Left hindlimb (tissue), 1 donor: ENCODE data around the gene ADGRL2.

ENCODE experiments used
- DNase-seq: peaks from one replicate; pipeline ENCODE4 v3.0.0-alpha.2; 2018

ADGRL2 gene

DNA sequence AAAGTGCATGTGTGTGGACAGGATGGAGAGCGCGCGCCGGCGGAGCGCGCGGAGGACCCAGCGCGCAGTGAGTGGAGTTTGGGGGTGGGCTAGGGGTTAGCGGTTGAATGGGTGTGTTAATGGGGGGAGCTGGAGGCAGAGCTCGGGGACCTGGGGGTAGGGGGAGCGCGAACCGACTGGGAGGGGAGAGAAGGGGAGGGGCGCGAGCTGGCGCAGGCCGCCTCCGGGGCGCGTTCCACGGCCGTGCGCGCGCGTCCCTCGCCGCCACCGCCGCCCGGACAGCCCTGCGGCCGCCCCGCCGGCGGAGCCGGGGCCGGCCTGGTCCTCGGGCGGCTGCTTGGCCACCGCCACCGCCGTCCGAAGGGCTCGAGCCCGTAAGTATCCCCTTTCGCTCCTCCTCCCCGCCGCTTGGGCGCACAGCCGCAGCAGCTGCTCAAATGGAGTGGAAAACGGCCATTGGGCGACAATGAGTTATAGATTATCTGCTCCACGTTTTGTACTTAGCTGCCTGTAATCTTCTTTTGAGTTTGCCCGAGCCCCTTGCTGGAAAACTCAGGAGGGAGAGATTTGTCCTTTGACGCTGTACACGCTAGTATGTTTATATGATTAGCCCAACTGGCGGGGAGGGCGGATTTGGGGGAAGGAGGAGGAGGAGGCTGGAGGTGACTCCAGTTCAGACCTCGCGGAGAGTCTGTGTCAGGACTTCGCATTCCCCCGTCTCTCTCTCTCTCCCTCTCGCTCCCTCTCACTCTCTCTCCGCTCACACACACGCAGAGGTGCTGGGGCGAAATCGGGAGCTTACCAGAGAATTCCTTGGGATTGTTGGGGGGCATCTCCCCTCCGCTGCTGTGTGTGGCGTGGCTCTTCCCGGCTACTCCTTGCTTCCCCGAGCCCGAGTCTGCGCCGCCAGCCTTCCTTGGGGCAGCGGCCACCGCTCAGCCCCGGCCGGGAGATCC is at the start of gene ADGRL2:
ADGRL2 (plus strand) TSS at position 240 of the 956 bp plus-strand sequence. CDS start 36,051 bp downstream, outside the sequence.
- peak; percentile 94 for DNase-seq

DNA sequence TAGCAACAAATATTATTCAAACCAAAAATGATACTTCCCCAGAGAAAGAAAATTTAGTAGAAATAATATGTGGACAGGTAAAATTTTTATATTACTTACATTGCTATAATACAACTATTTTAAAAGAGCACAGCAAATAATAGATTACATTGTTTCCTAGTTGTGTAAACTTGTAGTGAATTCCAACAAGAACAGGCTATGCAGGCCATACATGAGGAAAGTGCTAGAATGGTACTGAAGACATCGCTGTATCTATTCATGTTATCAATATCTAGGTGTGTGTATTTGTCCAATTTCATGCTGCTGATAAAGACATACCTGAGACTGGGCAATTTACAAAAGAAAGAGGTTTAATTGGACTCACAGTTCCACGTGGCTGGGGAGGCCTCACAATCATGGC is 47.9 kb upstream of the ADGRL2 start:
- DNase-seq = no peak

DNA sequence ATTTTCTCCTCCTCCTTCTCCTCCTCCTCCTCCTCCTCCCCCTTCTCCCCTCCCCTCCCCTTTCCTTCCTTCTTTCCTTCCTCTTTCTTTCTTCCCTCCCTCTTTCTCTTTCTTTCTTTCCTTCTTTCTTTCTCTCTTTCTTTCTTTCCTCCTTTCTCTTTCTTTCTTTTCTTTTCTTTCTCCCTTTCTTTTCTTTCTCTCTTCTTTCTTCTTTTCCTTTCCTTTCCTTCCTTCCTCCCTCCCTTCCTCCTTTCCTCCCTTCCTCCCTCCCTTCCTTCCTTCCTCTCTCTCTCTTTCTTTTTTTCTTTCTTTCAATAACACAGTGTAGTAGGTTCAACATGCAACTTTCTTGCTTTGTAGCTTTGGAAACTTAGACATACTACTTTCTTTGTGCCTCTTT is 46.3 kb upstream of the ADGRL2 start:
- DNase-seq = no peak

DNA sequence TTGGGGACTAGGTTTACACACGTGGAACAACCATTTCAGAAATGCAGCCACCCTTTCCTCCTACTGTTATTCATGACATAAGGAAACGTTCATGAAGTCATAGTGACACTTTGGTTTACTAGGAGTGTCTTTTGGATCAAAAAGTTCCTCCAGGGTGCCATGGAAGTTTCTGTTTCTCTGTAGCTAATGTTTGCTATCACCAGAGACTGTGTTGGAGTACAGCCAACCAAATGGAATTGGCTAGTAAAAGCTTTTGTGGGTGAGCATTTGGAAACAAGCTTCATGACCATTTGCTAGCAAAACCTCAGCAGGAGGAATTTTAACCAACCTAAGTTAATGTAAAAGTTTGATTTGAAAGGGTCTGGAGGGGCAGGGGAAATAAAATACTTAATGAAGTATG is 43.9 kb upstream of the ADGRL2 start:
- DNase-seq = no peak

DNA sequence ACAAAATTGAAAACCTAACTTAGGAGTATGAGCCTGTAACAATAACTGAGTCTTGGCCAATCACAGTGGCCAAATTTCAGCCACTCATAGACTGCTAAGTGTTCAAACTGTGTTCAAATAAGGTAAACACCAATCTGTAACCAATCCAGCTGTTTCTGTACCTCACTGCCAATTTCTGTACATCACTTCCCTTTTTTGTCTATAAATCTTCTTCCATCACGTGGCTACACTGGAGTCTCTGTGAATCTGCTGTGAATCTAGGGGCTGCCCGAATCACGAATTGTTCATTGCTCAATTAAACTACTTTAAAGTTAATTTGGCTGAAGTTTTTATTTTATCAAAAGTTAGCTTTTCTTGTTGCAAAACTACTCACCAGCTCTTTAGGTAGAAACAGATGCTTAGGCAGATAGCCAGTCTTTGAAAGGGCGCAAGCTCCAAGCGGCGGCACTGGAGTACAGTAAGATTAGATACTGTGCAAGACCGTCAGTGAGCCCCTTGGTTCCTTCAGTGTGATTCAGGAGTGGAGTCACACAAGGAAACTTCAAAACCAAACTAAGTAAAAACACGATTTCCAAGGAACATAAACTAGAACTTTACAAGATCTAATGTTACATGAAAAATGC is 43.2 kb upstream of the ADGRL2 start:
- peak; percentile 29 for DNase-seq

DNA sequence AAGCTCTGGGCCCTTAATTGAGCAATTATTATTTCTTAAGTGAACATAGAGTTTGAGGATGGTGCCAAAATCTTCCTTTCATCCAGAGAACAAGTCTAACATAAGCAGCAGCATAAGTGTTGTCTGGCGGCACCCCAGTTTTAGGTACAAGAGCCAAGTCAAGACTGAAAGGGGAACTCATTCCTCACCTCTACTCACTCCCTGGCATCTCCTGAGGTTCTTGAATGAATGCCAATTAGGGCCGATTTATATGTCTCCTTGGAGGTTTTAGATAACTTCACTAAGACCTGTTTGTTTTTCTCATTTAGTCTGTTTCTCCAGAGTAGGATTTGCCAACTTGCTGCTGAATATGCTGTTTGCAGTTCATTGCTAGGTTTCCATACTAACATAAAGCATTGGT is 42.6 kb upstream of the ADGRL2 start:
- peak; percentile 47 for DNase-seq

DNA sequence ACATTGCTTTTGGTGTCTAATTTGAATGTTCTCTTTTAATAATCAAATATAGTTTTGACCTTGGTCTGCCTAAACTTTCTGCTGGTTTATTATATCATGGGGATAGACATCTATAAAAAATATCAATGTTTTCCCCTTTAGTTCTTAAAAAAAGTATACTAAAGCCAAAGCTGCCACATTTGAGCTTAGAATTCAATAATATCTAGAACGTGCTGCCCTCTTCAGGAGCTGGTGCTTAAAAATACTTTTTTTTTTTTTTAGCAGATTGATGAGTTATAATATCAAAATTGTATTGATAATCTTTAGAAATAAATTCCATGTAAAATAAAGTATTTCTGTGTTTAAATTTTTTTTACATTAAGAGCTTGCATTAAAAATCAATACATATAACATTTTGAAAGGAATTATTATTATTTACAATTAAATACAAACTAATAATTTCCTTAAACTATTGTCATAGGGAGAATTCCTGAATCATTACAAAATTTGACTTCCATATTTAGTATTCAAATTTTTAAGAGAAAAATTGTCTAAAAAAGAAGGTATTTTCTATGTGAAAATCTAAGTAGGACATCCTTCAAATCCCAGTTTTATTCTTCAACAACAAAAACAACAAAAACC is 40.1 kb upstream of the ADGRL2 start:
- no peak for DNase-seq

DNA sequence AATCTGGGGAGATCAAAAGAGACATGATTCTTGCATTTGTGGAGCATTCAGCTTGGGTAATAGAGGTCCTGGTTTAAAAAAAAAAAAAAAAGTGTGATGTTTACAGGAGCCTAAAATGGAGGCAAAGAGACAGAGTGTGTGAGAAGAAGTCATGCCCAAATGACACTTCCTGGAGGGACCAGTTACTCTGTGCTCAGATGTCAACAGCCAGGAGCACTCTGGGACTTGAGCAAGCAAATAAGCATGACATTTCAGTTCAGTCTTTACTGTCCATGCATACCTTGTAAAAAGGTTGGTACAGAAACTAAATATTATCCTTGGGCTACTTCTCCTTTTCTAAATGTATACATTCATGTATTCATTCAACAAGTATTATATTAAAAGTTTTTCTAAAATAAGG is 25.2 kb upstream of the ADGRL2 start:
- no peak for DNase-seq

DNA sequence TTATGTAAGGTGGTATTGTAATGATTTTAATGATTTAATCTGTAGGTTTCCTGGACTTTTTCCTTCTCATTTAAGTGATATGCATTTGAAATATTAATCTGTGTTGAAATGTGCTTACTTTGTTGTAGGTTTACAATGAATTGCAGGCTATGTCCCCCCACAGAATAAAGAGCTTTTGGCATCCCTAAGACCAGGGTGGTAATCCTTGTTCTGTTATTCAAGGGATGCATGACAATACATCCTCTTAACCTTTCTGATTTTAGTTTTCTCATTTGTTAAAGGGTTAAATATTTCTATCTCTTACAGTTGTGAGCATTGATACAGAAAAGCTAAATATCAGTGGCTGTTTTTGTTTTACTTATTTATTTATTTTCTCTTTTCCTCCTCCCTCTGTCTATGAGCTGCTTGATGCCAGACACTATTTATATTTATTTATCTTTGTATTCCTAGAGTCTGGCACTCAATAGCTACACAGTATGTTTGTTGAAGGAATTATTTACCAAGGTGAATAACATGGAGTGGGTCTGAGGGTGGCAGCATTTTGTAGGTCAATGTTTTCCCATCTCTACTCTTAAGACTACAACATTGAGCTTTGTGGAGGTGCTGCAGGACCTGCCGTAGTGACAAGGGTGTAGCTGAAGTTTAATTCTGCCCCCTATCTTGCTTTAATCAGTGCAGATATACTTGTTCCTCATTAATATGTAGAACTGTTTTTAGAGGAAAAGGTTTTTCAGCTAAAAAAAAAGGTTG is 19.9 kb upstream of the ADGRL2 start:
- no peak for DNase-seq

DNA sequence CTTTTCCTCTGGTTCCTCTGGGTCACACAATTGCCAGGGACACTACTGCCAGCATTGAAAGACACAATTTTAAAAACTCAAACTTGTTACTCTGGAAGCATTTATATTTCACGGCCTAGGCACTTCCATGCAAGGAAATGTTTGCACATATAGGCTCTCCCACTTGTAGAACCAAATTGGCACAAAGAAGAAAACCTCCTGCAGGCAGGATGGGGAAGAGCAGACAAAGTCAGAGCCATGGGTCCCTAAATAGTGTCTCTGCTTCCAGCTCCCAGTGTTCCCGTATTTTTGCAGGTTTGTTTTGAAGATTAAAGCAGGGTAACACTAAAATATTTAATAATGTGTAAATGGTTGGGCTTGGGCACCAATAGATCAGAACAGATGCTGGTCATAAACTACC is 19.0 kb upstream of the ADGRL2 start:
- no peak for DNase-seq

DNA sequence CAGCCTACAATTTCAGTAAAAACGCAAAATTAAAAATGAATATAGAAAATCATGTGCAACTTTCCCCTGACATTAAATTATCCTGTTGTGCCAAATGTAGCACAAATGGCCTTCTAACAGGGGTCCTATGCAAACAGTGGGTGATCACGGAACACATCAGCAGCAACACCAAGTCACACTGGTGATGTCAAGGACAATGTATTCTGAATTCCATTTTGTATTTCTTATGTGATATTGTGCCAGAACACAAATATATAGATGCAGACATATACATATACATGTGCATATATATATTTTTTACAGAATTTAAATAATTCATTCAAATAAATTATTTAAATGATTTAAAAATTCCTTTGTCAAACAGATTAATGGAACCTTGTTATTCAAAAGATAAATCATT is 8.6 kb upstream of the ADGRL2 start:
- no peak for DNase-seq

DNA sequence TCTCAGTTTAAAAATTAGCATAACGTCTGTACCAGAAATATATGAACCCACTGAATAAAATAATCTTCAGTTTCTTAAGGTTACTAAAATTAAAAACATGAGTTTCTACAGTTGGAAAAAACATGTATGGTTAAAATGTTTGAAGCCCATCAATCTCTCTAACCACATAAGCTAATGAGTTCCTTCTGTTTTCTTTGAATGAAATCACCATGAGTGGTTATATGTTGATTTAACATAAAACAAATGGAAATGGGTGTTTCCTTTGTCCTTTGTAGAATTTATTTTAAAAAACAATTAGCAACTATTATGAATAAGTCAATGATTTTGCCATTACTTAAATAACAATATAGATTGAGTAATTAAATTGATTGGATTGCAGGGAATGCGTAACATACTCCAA is 3.0 kb upstream of the ADGRL2 start:
- DNase-seq = no peak

DNA sequence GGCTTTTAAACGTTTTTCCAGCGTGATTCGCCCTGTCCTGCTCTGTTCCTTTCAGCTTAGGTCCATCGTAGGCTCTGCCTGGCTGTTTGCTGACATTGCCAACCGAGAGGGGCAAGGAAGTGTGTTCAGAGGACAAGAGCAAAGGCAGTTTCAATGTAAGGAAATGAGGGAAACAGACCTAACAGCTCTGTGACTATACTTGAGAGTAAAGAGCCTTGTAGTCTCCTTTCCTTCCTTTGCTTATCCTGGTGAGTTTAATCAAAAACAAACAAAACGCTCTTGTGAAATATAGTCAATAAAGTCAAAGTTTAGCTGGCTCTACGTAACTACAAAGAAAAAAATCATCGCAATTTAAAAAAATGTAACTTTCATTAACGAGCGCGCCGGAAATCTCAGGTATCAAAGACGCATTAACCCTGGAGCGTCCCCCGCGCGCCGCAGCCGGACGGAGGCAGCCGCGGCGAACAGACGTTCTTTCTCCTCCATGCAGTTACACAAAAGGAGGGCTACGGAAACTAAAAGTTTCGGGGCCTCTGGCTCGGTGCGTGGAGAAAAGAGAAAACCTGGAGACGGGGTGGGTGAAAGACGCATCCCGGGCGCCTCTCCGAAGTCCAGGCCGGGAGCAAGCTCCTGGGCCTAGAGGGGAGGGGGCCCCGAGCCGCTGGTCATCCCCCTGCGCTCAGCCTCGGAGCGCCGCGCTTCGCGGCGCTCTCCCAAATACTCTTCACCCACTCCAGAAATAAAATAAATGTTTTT is 617 bp upstream of the ADGRL2 start:
- DNase-seq = peak; percentile 89

DNA sequence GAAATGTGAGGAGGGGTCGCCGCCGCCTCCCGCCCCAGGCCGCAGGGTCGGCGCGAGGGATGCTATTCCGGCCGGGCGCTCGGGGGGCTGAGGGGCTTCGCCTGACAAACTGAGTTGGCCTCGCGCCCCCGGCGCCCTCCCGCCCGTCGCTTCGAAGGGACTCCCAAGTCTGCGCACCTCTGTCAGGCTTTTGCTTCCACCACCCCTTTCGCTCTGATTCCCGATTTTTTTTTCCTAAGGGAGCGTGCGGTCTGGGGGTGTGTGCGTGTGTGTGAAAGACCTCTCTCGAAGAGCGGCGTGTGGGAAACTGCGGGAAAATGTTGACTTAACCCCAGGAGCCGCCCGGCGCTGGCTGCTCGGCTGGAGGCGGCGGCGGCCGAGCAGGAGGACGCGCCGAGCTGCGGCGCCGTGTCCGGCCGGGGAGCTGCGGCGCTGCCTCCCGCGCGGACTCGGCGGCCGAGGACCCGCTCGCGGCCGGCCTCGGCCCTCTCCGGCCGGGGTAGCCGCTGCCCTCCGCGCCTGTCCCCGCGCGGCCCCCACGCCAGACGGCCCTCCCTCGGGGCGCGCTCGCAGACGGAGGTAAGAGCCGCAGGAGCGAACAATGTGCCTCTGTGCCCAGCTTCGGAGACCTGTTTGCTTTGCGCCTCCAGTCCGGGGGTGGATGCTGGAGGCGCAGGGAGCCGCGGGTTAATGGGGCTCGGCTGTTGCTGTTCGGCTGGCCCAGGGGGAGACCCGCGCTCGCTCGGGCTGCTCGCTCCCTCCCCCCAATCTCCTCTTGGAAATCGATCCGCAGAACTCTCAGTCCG is 1.1 kb downstream of the ADGRL2 start:
- peak; percentile 76 for DNase-seq

DNA sequence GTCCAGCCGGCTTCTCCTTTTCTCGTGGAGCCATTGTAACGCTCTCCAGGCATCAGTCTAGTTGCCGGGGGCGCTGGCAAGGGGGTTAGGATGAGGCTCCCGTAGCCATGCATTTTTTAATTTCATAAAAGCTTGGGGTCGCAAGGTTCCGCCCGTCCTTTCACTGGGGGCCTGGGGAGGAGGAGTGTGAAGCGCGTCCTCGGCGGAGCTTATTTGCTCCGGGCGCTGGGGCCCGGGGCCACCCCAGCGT is 1.6 kb downstream of the ADGRL2 start:
- no peak for DNase-seq

DNA sequence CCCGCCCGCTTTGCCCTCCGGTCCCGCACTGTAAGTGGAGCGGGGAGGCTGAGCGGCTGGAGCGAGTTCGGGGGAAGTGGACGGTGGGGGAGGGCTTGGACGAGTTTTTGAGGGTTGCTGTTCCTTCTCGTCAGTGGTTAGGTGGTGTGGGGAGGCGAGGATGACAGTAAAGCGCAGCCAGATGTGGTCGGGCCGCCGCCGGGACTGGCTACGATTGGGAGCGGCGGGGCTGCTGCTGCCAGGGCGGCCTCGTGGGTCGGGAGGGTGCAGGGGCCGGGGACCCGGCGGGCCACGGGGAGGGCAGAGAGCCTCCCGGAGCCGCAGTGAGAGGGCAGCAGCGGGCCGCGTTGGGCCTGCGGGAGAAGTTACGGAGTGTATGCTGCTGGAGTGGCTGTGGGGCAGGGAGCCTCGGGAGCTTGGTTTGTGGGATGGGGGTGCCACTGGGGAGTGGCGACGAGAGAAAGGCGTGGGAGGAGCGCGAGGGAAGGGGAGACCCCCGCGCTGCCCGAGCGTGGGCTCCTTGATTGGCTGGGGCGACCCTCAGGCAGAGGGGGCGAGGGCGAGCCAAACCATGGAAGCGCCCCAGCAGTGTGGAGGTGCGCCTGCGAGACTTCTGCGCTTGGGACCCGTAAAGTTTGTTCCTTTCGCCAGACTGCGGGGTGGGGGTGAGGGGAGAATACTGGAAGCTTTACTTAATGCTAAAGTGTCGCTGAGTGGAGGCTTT is 2.1 kb downstream of the ADGRL2 start:
- peak; percentile 89 for DNase-seq

DNA sequence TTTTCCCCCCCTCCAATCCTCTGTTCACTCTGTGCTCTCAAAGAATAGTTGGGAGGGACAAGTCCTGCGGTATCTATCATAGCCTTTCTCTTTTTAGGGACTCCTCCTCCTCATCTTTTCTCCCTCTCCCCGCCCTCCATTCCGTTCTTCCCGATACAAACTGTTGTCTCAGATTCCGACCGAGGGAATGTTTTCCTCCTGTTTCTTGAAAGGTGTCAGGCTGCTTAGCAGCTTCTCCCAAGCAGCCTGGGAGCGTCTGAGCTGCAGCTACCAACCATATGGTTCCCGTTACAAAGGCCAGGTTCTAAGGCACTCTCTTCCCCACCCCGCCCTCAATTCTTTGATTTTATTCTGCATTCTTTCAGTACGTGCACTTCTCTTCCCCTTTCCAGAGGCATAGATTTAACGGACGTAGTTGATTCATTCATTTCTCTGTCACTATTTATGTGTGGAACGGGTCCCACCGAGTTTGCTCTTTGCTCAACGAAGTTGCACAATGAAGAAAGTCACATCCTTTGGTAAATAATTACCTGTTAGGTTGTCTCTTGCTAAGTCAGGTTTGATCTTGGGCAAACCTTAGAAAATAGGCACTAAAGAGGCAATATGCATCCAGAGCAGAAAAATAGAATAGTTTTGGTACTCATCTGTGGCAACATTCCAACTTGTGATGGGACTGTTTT is 2.8 kb downstream of the ADGRL2 start:
- no peak for DNase-seq

DNA sequence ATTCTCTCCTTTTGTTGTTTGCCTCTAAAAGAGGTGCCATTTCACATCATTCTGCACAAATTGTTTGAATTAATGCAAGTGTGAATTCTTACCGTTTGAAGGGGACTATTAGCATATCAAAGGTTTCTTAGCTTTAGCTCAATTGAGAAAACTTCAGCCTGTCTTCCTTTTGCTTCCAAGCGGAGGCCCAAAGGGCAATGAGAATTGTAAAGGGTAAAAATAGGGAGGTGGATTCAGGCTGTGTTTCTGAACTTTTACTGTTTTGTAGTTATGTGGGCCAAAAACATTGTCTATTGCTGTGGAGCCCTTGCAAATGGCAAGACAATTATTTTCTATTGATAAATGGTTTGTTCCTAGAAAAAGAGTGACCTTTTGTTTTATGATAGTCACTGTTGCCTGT is 3.6 kb downstream of the ADGRL2 start:
- no peak for DNase-seq

DNA sequence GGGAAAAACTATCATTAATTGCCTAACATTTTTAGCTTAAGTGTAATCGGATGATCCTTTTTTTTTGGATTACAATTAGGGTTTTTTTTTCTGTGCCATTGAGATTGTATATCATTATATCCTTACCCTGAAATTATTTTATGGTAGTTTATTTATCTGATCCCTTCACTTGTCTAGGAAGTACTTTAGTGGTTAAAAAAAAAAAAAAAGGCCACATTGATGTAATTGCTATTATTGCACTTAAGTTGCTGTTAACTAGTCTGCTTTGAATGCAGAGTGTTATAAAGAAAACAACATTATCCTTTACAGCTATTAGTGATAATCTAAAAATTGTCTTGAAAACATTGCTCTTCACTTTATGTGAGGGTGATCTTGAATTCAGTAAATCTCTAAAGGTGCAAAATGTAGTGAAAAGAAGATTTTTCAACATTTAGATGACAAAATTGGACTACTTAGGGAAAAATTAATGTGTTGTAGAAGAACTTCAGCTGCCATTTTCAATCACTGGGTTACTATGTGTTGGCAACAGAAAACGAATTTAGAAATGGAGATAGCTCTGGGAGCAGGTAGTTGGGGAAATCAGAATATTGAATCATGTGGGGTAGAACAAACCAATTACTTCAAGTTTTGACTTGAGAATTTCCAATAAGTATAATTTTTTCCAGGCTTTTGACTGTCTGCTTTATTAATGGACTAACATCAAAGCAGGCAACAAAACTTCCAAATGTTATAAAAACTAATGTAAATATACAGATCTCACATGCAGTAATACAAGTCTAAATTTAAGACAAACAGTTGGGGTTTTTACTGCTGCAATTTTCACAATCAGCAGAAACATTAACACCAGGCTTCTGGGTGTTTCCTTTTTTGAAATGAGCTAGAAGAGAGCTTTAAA is 5.0 kb downstream of the ADGRL2 start:
- no peak for DNase-seq

DNA sequence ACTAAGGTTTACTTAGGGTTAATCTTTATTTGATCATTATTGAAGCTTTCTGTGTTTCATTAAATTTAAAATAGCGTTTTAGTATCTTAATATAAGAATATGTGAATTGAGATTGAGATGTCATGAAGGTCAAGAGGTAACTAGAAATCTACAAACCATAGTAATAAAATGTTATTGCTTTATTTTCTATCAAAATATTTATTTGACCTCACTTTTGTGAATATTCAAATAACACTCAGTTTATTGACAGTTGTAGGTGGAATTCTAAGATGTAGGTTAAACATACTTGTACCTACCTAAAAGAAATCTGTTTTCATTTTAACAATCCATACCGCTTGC is 5.7 kb downstream of the ADGRL2 start:
- DNase-seq = no peak
